Chondrocyte (in vitro differentiated cells): Measurements from ENCODE around the gene VCAN. TPM values are rescaled to one million over a fixed set of nuclear protein-coding genes. Genes with fewer than 3 reads are reported as not detected.

ENCODE experiments used
- DNase-seq: peaks from one replicate; pipeline ENCODE4 v3.0.0; 2021; ENCODE audit warnings: mixed read lengths, low spot score
- H3K27ac Mint-ChIP-seq: one replicate; pipeline ENCODE4 v1.8.0; 2021; ENCODE audit warnings: mild to moderate bottlenecking, moderate library complexity, mixed read lengths; ENCODE audit not compliant: unreplicated experiment
- H3K27me3 Mint-ChIP-seq: 2 replicates; pipeline ENCODE4 v1.8.0; 2021; ENCODE audit warnings: low read depth, mixed read lengths
- H3K36me3 Mint-ChIP-seq: 2 replicates; pipeline ENCODE4 v1.8.0; 2021; ENCODE audit warnings: low read depth, mixed read lengths
- H3K4me1 Mint-ChIP-seq: 2 replicates; pipeline ENCODE4 v1.8.0; 2021; ENCODE audit warnings: low read depth, mild to moderate bottlenecking, mixed read lengths
- H3K4me3 Mint-ChIP-seq: one replicate; pipeline ENCODE4 v1.8.0; 2021; ENCODE audit warnings: mild to moderate bottlenecking, moderate library complexity, mixed read lengths; ENCODE audit not compliant: unreplicated experiment
- H3K9me3 Mint-ChIP-seq: 2 replicates; pipeline ENCODE4 v1.8.0; 2021; ENCODE audit warnings: low read depth, mixed read lengths
- CTCF ChIP-seq: fragments of 200-600 bp; sonication (generic); IDR thresholded peaks from 2 replicates; pipeline ENCODE4 v1.5.0; 2021; ENCODE audit warnings: antibody characterized with exemption, mild to moderate bottlenecking, moderate library complexity
- total RNA-seq: library from RNA; stranded (reverse); gene quantifications from 3 replicates; pipeline ENCODE4 v1.2.1, GENCODE V29; 2021

The VCAN gene
- total RNA-seq, 1 donor from 2014 or later: 710 TPM

DNA sequence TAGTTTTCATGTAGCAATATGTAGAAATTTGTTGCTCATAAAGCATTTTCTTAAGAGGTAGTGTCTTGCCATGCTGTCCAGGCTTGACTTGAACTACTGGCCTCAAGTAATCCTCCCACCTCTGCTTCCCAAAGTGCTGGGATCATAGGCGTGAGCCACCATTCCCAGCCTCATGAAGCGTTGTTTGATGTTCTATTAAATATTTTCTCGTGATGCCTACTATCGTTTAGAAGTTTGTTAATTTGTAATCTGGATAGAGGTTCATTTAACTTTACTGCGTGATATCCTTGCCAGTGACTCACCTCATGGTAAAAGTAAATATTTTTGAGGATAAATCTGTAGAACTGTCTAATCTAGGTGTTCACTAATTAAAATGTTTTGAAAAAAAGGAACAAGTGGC is 82.6 kb downstream of the VCAN start:
- Mint-ChIP-seq H3K4me3 (no peak overlapping the region), H3K27ac (peak overlapping the region; percentile 12), H3K27me3 (no peaks in the 10 kb centered on the region), H3K36me3 (peaks cover 37% of the 10 kb centered on the region), H3K9me3 (no peaks in the 10 kb centered on the region), H3K4me1 (peaks cover 36% of the 10 kb centered on the region)
- DNase-seq: no peak
- TF ChIP-seq CTCF: no peak

DNA sequence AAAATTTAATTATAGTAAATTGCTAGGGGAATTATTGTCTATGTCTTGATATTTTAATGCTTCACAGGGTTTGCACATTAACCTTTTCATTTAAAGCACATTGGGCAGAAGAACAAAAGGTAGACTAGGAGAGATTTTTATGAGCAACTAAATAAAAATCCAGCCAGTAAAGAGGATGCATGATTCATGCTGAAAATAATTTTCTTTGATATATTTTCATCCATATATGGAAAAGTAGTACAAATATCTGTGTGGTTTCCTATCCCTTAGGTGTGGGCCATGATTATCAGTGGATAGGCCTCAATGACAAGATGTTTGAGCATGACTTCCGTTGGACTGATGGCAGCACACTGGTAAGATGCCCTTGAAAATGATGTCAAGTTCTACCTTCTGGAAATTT is 83.1 kb downstream of the VCAN start:
- Mint-ChIP-seq H3K4me1 (peaks cover 41% of the 10 kb centered on the region), H3K27me3 (no peaks in the 10 kb centered on the region), H3K9me3 (no peaks in the 10 kb centered on the region), H3K4me3 (no peak overlapping the region), H3K36me3 (peaks cover 38% of the 10 kb centered on the region), H3K27ac (peak overlapping the region; percentile 12)
- TF ChIP-seq CTCF: no peak
- no peak for DNase-seq

DNA sequence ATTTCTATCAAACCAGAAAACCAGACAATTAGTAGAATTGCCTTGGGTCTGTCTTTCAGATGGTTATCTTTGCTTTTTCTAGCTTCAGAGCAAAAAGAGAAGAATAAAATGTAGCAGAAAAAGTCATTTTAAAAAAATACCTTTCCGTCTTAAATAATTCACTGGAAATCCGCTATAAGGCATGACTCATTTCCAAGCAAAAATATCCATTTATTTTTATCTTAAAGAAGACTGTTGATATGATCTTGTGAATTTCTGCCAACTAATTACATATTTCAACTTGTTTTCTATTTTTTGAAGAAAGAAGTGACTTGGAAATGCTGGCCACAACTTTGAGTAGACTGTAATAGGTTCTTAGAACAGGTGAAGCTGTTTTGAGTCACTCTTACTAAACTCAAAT is 83.7 kb downstream of the VCAN start:
- Mint-ChIP-seq H3K4me1 (peaks cover 42% of the 10 kb centered on the region), H3K36me3 (peaks cover 37% of the 10 kb centered on the region), H3K27me3 (no peaks in the 10 kb centered on the region), H3K27ac (peak overlapping the region; percentile 17), H3K4me3 (no peak overlapping the region), H3K9me3 (no peaks in the 10 kb centered on the region)
- TF ChIP-seq CTCF: no peak
- DNase-seq: no peak

- no peak overlapping the region for H3K4me3 Mint-ChIP-seq
- H3K27me3 Mint-ChIP-seq: no peaks in the 10 kb centered on the region
- H3K4me1 Mint-ChIP-seq: peaks cover 51% of the 10 kb centered on the region
- no peak for DNase-seq
- H3K9me3 Mint-ChIP-seq: no peaks in the 10 kb centered on the region
- peak overlapping the region; percentile 36 for H3K27ac Mint-ChIP-seq
- no peak for TF ChIP-seq CTCF
- peaks cover 43% of the 10 kb centered on the region for H3K36me3 Mint-ChIP-seq
Measured at GRCh38 chr5:83556190-83556589, 84.6 kb downstream of the VCAN start.

GRCh38 chr5:83559118-83559785 is 87.7 kb downstream of the VCAN start:
- DNase-seq: no peak
- H3K27me3 Mint-ChIP-seq: no peaks in the 10 kb centered on the region
- no peak for TF ChIP-seq CTCF
- H3K4me1 Mint-ChIP-seq: peaks cover 68% of the 10 kb centered on the region
- peaks cover 34% of the 10 kb centered on the region for H3K36me3 Mint-ChIP-seq
- H3K27ac Mint-ChIP-seq: peak overlapping the region; percentile 82
- H3K9me3 Mint-ChIP-seq: no peaks in the 10 kb centered on the region
- H3K4me3 Mint-ChIP-seq: no peak overlapping the region
